Tracheal epithelial cell (primary cell): ENCODE results near the gene TM7SF2. TPM values are rescaled to one million over a fixed set of nuclear protein-coding genes. Genes with fewer than 3 reads are reported as not detected.

ENCODE experiments used
- total RNA-seq: library from RNA; depleted of rRNA; stranded (reverse); fragments of >200 nt; gene quantifications from 2 replicates; pipeline ENCODE4 v1.2.1, GENCODE V29; 2014

Gene TM7SF2
- 30.6 and 40.3 TPM in 2 replicates for total RNA-seq

GRCh38 chr11:65111744-65112545, at the start of gene TM7SF2:
Gene TM7SF2 (plus strand): TSS chr11:65111872. CDS start chr11:65112016, 144 bp downstream.

GRCh38 chr11:65083834-65084597, 27.7 kb upstream of the TM7SF2 start, which contains the start of the genes CDCA5 and ZFPL1:
Gene CDCA5 (minus strand): TSS chr11:65084040. CDS start chr11:65083978, 62 bp downstream.
Gene ZFPL1 (plus strand): TSS chr11:65084222. CDS start chr11:65084699, 477 bp downstream.

GRCh38 chr11:65095974-65096806, 15.5 kb upstream of the TM7SF2 start, which contains the start of gene VPS51:
Gene VPS51 (plus strand): TSS chr11:65096214. CDS start chr11:65096251, 37 bp downstream.

GRCh38 chr11:65117206-65118096, 5.8 kb downstream of the TM7SF2 start, which contains the start of gene ZNHIT2:
Gene ZNHIT2 (minus strand): TSS chr11:65117701. CDS start chr11:65117653, 48 bp downstream.

GRCh38 chr11:65121865-65122696, 10.4 kb downstream of the TM7SF2 start, which contains the start of the genes FAU and MRPL49:
Gene FAU (minus strand): TSS chr11:65122134. CDS start chr11:65121813, 321 bp downstream.
Gene MRPL49 (plus strand): TSS chr11:65122321. CDS start chr11:65122347, 26 bp downstream.

GRCh38 chr11:65134240-65134951, 22.7 kb downstream of the TM7SF2 start, which contains the start of gene SYVN1:
Gene SYVN1 (minus strand): TSS chr11:65134519. CDS start chr11:65133601, 918 bp downstream.

Other genes with a start within 250 kb of the TM7SF2 start
- 41.6 and 107 TPM in 2 replicates for gene EHD1, start 233.3 kb upstream of the TM7SF2 start, total RNA-seq
- gene ATG2A, start 194.7 kb upstream of the TM7SF2 start, total RNA-seq: 11.7 and 13.5 TPM in 2 replicates
- gene PPP2R5B, start 187.2 kb upstream of the TM7SF2 start, total RNA-seq: 6.0 and 28.2 TPM in 2 replicates
- gene GPHA2, start 176.0 kb upstream of the TM7SF2 start, total RNA-seq: not detected in 2 replicates
- not detected in 2 replicates for gene MAJIN, start 139.8 kb upstream of the TM7SF2 start, total RNA-seq
- 0.21 and 0.96 TPM in 2 replicates for gene BATF2, start 114.9 kb upstream of the TM7SF2 start, total RNA-seq
- 76.9 and 109 TPM in 2 replicates for gene ARL2, start 97.7 kb upstream of the TM7SF2 start, total RNA-seq
- 13.5 and 21.3 TPM in 2 replicates for gene SNX15, start 84.4 kb upstream of the TM7SF2 start, total RNA-seq
- 9.9 and 14.5 TPM in 2 replicates for gene SAC3D1, start 70.7 kb upstream of the TM7SF2 start, total RNA-seq
- 15.9 and 18.1 TPM in 2 replicates for gene NAALADL1, start 53.3 kb upstream of the TM7SF2 start, total RNA-seq
- gene CDCA5, start 27.8 kb upstream of the TM7SF2 start, total RNA-seq: 0.43 and 1.7 TPM in 2 replicates
- gene ZFPL1, start 27.6 kb upstream of the TM7SF2 start, total RNA-seq: 33.0 and 41.2 TPM in 2 replicates
- 178 and 180 TPM in 2 replicates for gene VPS51, start 15.7 kb upstream of the TM7SF2 start, total RNA-seq
- 21.2 and 22.6 TPM in 2 replicates for gene ZNHIT2, start 5.8 kb downstream of the TM7SF2 start, total RNA-seq
- 358 and 363 TPM in 2 replicates for gene FAU, start 10.3 kb downstream of the TM7SF2 start, total RNA-seq
- 42.0 and 48.9 TPM in 2 replicates for gene MRPL49, start 10.4 kb downstream of the TM7SF2 start, total RNA-seq
- 10.0 and 19.0 TPM in 2 replicates for gene SYVN1, start 22.6 kb downstream of the TM7SF2 start, total RNA-seq
- not detected in 2 replicates for gene SPDYC, start 58.4 kb downstream of the TM7SF2 start, total RNA-seq
- gene CAPN1, start 70.1 kb downstream of the TM7SF2 start, total RNA-seq: 219 and 240 TPM in 2 replicates
- gene POLA2, start 150.1 kb downstream of the TM7SF2 start, total RNA-seq: 2.2 and 3.0 TPM in 2 replicates
- 2.6 and 9.9 TPM in 2 replicates for gene CDC42EP2, start 203.0 kb downstream of the TM7SF2 start, total RNA-seq
- 24.8 and 29.8 TPM in 2 replicates for gene DPF2, start 222.0 kb downstream of the TM7SF2 start, total RNA-seq
- under 0.01 and 0.43 TPM in 2 replicates for gene TIGD3, start 242.9 kb downstream of the TM7SF2 start, total RNA-seq